Erythroblast (primary cell): ENCODE results near the gene ANKRD33B.

Experiments used
- GATA1 ChIP-seq: IDR thresholded peaks from 2 replicates; pipeline ENCODE4 v1.6.1; 2011; ENCODE audit warnings: low read depth, mild to moderate bottlenecking, control low read depth, low read length, moderate library complexity
- POLR2A ChIP-seq: IDR thresholded peaks from 2 replicates; pipeline ENCODE4 v1.6.1; 2011; ENCODE audit warnings: mild to moderate bottlenecking, low read length

GRCh38 chr5:10600626-10601245, 36.9 kb downstream of the ANKRD33B start:
- TF ChIP-seq POLR2A (no peak), GATA1 (no peak)
